T1000 (cell line): ENCODE data around the gene CCNL2.

ENCODE experiments used
- DNase-seq: peaks from one replicate; lab custom pipeline; 2025; ENCODE audit warnings: mixed read lengths; lab: John Stamatoyannopoulos, UW

Gene CCNL2

DNA sequence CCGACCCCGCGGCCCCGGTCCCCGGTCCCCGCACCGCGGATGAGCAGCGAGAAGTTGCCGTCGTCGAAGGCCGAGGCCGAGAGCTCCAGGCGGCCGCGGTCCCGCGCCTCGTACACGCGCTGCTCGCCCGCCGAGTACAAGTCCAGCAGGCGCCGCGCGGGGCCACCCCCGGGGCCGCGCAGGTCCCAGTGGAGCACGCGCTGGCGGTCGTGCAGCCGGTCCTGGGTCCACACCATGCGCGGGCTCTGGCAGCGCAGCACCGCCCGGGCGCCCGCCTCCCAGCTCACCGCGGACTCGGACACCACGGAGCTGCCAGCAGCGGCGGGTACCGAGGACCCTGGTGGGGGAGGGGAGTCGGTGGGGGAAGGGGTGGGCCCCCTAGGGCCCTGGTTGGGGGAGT lies 43.7 kb downstream of the CCNL2 start:
- no peak for DNase-seq

- DNase-seq: no peak
Observed at GRCh38 chr1:1354271-1355247, 44.6 kb downstream of the CCNL2 start.

- no peak for DNase-seq
Observed at GRCh38 chr1:1353389-1354151, 45.6 kb downstream of the CCNL2 start.

- DNase-seq: no peak
Observed at GRCh38 chr1:1352786-1353388, 46.2 kb downstream of the CCNL2 start.

GRCh38 chr1:1351511-1352427 lies 47.4 kb downstream of the CCNL2 start:
- no peak for DNase-seq

GRCh38 chr1:1349256-1350012 lies 49.7 kb downstream of the CCNL2 start, which contains the start of gene DVL1:
Gene DVL1 (minus strand): TSS chr1:1349418. CDS start chr1:1349065, 353 bp downstream.
- peak; percentile 46 for DNase-seq

DNA sequence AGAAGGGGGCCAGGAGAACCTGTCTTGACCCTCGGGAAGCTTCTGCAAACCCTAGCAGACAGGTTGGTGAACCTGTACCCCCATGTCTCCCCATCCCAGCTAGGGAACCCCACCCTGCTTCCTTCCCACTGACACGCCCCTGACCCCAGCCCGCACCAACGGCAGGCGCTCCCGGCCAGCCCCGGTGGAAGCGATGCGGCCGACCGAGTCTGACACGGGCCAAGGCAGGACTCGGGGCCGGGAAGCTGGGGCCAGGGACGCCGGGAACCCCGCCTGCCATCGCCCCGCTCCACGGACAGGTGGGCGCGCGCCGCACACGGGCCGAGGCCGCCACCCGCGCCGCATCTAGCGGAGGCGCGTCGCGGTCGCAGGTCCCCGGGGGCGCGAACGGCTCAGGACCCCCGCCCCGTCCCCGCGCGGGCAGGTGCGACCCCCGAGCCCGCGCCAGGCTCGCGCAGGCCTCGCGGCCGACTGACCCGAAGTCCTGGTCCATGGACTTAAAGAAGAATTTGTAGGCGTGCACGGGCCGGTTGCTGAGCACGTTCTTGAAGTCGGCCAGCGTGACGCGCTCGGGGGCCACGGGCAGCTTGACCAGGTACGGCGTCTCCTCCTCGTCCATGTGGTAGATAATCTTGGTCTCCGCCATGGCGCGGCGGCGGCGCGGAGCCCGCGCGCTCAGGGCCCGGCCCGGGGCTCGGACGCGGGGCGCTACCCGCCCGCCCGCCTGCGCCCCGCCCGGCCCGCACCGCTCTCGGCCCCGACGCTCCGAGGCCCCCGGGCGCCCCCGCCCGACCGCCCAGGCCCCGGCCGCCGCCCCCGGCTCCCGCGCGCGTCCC lies 50.5 kb downstream of the CCNL2 start:
- DNase-seq: no peak

DNA sequence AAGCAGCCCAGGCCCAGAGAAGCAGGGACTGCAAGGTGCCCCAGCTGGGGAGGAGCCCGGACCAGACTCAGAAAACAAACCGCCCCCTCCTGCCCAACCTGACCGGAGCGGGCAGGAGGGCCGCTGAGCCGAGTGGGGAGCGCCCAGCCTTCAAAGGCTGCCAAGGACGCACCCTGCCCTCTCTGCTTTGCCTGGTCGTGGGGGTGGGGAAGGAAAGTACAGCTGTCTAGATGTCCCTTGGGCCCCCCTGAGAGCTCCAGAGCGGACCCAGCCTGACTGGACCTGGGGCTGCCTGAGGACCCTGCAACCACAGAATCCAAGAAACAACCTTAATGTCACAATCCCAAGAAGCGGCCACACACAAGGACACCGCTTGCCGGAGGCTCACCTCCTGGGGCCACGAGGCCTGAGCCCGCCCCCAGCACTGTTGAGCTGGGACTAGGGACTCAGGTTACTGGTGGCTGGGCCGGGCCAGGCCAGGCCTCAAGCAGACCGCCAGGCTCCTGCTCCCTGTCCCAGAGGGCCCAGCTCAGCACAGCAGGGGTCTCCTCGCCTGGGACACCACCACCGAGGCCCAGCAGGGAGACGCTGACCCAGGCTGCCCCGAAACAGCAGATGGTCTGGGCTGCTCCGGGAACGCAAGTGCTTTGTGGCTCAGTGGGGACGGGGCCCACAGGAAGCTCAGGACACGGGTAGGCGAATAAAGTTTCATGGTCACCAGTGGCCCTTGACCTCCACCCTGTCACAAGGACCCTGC lies 51.3 kb downstream of the CCNL2 start:
- peak; percentile 9 for DNase-seq

DNA sequence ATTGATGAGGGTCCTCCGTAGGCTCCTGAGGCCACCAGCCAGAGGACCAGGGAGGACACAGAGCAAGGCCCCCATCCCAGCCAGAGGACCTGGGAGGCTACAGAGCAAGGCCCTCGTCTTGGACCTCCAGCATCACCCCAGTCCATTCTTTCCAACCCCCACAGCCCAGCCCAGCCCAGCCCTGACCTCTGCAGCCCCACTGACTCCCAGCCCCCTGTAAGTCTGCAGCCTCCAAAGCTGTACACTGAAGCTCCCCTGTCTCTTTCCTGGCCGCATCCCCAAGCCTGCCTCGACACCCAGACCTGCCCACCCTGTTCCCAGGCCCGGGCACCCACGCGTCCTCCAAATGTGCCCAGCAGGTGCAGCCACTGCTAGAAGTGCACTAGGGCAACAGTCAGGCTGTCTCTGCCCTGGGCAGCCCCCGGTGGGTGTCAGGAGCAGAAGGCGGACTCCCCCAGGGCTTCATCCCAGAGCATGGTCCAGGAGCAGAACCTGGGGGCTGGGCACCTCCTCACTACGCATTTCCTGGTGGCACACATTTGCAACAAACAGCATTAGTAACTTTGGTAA lies 52.0 kb downstream of the CCNL2 start:
- DNase-seq: no peak

DNA sequence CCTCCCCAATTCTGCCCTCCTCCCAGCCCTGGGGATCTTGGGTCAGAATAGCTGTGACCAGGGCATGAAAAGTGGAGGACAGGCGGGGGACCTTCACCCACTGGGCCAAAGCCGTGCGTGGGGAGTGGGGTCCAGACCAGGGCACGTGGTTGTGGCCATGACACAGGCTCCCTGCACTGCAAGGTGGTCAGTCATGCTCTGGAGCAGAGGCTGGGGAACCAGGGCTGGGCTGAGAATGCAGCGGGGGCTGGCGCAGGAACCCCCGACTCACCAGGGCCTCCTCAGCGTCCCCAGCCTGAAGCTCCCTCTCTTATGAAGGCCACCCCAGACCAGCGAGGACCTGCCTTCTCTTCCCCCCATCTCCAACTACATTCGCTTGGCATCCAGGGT lies 52.6 kb downstream of the CCNL2 start:
- DNase-seq: no peak

- DNase-seq: no peak
Observed at GRCh38 chr1:1345860-1346500, 53.2 kb downstream of the CCNL2 start.

- DNase-seq: no peak
Observed at GRCh38 chr1:1345384-1345783, 53.8 kb downstream of the CCNL2 start.

- DNase-seq: peak; percentile 58
Observed at GRCh38 chr1:1344655-1345361, 54.3 kb downstream of the CCNL2 start.

GRCh38 chr1:1343811-1344421 lies 55.2 kb downstream of the CCNL2 start:
- no peak for DNase-seq

- no peak for DNase-seq
Observed at GRCh38 chr1:1342584-1343115, 56.5 kb downstream of the CCNL2 start.

DNA sequence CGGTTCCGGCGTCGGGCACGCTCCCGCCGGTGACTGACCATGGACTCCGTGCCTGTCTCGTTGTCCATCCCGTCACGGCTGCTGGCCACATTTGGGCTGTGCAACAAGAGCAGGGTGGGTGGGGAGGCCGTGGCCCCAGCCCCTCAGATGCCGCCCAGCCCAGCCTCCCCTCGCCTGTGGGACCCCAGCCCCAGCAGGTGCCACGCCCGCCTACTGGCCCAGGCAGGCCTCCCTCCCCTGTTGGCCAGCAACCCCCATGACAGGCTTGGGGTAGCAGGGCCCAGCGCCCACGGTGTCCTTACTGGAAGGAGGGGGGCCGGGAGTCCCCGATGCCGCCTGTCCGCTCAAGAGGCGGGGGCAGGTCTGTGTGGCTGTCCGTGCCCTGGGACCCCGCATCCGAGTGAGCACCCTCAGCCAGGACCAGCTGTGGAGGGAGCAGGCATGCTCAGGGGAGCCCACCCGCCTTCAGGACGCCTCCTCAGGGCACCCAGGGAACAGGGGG lies 57.0 kb downstream of the CCNL2 start:
- no peak for DNase-seq
